ENCODE data around the gene GNAI3. TPM values are rescaled to one million over a fixed set of nuclear protein-coding genes. Genes with fewer than 3 reads are reported as not detected.

Gene GNAI3
- total and polyA plus RNA-seq, 2 of the 8 experiments (the other 6 are each of a cell fraction or from before 2014, with no cell fraction given) = 4.0 to 9.8 TPM

- TF ChIP-seq, protein P1, sequence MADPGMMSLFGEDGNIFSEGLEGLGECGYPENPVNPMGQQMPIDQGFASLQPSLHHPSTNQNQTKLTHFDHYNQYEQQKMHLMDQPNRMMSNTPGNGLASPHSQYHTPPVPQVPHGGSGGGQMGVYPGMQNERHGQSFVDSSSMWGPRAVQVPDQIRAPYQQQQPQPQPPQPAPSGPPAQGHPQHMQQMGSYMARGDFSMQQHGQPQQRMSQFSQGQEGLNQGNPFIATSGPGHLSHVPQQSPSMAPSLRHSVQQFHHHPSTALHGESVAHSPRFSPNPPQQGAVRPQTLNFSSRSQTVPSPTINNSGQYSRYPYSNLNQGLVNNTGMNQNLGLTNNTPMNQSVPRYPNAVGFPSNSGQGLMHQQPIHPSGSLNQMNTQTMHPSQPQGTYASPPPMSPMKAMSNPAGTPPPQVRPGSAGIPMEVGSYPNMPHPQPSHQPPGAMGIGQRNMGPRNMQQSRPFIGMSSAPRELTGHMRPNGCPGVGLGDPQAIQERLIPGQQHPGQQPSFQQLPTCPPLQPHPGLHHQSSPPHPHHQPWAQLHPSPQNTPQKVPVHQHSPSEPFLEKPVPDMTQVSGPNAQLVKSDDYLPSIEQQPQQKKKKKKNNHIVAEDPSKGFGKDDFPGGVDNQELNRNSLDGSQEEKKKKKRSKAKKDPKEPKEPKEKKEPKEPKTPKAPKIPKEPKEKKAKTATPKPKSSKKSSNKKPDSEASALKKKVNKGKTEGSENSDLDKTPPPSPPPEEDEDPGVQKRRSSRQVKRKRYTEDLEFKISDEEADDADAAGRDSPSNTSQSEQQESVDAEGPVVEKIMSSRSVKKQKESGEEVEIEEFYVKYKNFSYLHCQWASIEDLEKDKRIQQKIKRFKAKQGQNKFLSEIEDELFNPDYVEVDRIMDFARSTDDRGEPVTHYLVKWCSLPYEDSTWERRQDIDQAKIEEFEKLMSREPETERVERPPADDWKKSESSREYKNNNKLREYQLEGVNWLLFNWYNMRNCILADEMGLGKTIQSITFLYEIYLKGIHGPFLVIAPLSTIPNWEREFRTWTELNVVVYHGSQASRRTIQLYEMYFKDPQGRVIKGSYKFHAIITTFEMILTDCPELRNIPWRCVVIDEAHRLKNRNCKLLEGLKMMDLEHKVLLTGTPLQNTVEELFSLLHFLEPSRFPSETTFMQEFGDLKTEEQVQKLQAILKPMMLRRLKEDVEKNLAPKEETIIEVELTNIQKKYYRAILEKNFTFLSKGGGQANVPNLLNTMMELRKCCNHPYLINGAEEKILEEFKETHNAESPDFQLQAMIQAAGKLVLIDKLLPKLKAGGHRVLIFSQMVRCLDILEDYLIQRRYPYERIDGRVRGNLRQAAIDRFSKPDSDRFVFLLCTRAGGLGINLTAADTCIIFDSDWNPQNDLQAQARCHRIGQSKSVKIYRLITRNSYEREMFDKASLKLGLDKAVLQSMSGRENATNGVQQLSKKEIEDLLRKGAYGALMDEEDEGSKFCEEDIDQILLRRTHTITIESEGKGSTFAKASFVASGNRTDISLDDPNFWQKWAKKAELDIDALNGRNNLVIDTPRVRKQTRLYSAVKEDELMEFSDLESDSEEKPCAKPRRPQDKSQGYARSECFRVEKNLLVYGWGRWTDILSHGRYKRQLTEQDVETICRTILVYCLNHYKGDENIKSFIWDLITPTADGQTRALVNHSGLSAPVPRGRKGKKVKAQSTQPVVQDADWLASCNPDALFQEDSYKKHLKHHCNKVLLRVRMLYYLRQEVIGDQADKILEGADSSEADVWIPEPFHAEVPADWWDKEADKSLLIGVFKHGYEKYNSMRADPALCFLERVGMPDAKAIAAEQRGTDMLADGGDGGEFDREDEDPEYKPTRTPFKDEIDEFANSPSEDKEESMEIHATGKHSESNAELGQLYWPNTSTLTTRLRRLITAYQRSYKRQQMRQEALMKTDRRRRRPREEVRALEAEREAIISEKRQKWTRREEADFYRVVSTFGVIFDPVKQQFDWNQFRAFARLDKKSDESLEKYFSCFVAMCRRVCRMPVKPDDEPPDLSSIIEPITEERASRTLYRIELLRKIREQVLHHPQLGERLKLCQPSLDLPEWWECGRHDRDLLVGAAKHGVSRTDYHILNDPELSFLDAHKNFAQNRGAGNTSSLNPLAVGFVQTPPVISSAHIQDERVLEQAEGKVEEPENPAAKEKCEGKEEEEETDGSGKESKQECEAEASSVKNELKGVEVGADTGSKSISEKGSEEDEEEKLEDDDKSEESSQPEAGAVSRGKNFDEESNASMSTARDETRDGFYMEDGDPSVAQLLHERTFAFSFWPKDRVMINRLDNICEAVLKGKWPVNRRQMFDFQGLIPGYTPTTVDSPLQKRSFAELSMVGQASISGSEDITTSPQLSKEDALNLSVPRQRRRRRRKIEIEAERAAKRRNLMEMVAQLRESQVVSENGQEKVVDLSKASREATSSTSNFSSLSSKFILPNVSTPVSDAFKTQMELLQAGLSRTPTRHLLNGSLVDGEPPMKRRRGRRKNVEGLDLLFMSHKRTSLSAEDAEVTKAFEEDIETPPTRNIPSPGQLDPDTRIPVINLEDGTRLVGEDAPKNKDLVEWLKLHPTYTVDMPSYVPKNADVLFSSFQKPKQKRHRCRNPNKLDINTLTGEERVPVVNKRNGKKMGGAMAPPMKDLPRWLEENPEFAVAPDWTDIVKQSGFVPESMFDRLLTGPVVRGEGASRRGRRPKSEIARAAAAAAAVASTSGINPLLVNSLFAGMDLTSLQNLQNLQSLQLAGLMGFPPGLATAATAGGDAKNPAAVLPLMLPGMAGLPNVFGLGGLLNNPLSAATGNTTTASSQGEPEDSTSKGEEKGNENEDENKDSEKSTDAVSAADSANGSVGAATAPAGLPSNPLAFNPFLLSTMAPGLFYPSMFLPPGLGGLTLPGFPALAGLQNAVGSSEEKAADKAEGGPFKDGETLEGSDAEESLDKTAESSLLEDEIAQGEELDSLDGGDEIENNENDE (IDR thresholded peaks at IDR 0.05; ENCODE audit: insufficient replicate concordance, low read length) = no peak
- TF ChIP-seq SP1 (IDR thresholded peaks at IDR 0.05; ENCODE audit: low read depth, low read length) (no peak), TBP (IDR thresholded peaks at IDR 0.05; ENCODE audit: low read depth, low read length) (no peak), GTF2F1 (IDR thresholded peaks at IDR 0.05; ENCODE audit: borderline replicate concordance, low read depth, low read length) (no peak), GABPA (IDR thresholded peaks at IDR 0.05; ENCODE audit: borderline replicate concordance, insufficient read depth, low read length) (no peak)
Observed at GRCh38 chr1:109630898-109631512, 82.6 kb downstream of the GNAI3 start (continued).

All from H1 (cell line).